Sigmoid colon (tissue), 7 donors: ENCODE data around the gene HNRNPCL1. TPM values are rescaled to one million over a fixed set of nuclear protein-coding genes. Genes with fewer than 3 reads are reported as not detected.
"Not testable (repeated sequence)": the region's sequence is repeated elsewhere in the genome, so short reads cannot be mapped to it uniquely, and the experiment has no call there.

ENCODE experiments used
- DNase-seq: peaks from one replicate; pipeline ENCODE4 v3.0.0-alpha.2; 2019
- H3K27ac ChIP-seq, 4 donors: fragments of 200-600 bp; sonication (generic); one replicate each; pipeline ENCODE4 v1.5.1; 2016 to 2019; ENCODE audit warnings: mild to moderate bottlenecking in 1 of 4
- H3K27me3 ChIP-seq, 3 donors: fragments of 200-600 bp; sonication (generic); one replicate each; pipeline ENCODE4 v1.5.1; 2019; ENCODE audit warnings: mild to moderate bottlenecking in 1 of 3
- H3K36me3 ChIP-seq, 4 donors: fragments of 200-600 bp; sonication (generic); one replicate each; pipeline ENCODE4 v1.5.1; 2016 to 2019
- H3K4me1 ChIP-seq, 4 donors: fragments of 200-600 bp; sonication (generic); one replicate each; pipeline ENCODE4 v1.5.1; 2017 to 2019
- H3K4me3 ChIP-seq, 4 donors: fragments of 200-600 bp; sonication (generic); one replicate each; pipeline ENCODE4 v1.5.1; 2017 to 2019; ENCODE audit warnings: mild to moderate bottlenecking in 2 of 4, moderate library complexity in 1 of 4
- H3K9me3 ChIP-seq, 4 donors: fragments of 200-600 bp in 3 of 4; sonication (generic) in 3 of 4; one replicate each; pipeline versions ENCODE4 v1.5.1 to v1.6.1; 2013 to 2019
- EP300 ChIP-seq, 4 donors: sonication (generic); formaldehyde crosslinking; IDR thresholded peaks; one replicate each; pipeline ENCODE4 v1.6.1; 2017; ENCODE audit warnings: antibody characterized with exemption in 4 of 4
- POLR2AphosphoS5 ChIP-seq, 4 donors: sonication (generic); formaldehyde crosslinking; IDR thresholded peaks; one replicate each; pipeline ENCODE4 v1.6.1; 2017; ENCODE audit warnings: antibody characterized with exemption in 4 of 4
- WGBS, 2 donors: extraction: QIAGEN DNeasy Blood & Tissue Kit; methylation state at CpG; one replicate each; pipeline ENCODE4 v1.1.7; 2013; 5-methylcytosine and 5-hydroxymethylcytosine counted together
- intact Hi-C: fragments of 100-400 bp; cut with DNase I; formaldehyde crosslinking; loops from one replicate; pipeline ENCODE4 v1.15.1; 2023
- polyA plus RNA-seq, 3 donors: library from polyadenylated mRNA; stranded (reverse); fragments of 200-250 nt; gene quantifications; one replicate each; pipeline ENCODE4 v1.2.3, GENCODE V29; 2013
- total RNA-seq, 4 donors: library from RNA; depleted of rRNA; stranded (reverse); fragments of >200 nt; gene quantifications; one replicate each; pipeline ENCODE4 v1.1.0, GENCODE V29; 2016
- donor health status: healthy with polysubstance abuse.
- donor health status: Bipolar disorder and iron deficiency.
- donor health status: healthy.

The HNRNPCL1 gene
- total RNA-seq (not detected), polyA plus RNA-seq (not detected)

GRCh38 chr1:12848620-12849019 is at the start of gene HNRNPCL1:
HNRNPCL1 (minus strand) TSS chr1:12848720; CDS start chr1:12848289, 431 bp downstream.
- H3K4me3 ChIP-seq, H3K27me3 ChIP-seq, DNase-seq, H3K4me1 ChIP-seq, H3K9me3 ChIP-seq, intact Hi-C loops, H3K27ac ChIP-seq, H3K36me3 ChIP-seq: not testable (repeated sequence)
- whole genome bisulfite sequencing, 2 donors, result 88 to 90% methylated on average over 7 of the region's 7 CpGs

GRCh38 chr1:12898170-12898569 is 49.6 kb upstream of the HNRNPCL1 start, which contains the start of gene PRAMEF10:
PRAMEF10 (minus strand) TSS chr1:12898270; CDS start chr1:12895847, 2,423 bp downstream.
- H3K4me1 ChIP-seq, DNase-seq, H3K9me3 ChIP-seq, intact Hi-C loops, H3K27ac ChIP-seq, H3K27me3 ChIP-seq, H3K4me3 ChIP-seq, H3K36me3 ChIP-seq: not testable (repeated sequence)
- WGBS, 2 donors, result 60% methylated on average over 1 of the region's 1 CpG; no CpG with 5 or more reads in 1 of the 2 donors

- intact Hi-C loops, H3K27me3 ChIP-seq, H3K36me3 ChIP-seq, DNase-seq, H3K9me3 ChIP-seq, H3K4me1 ChIP-seq, H3K4me3 ChIP-seq, H3K27ac ChIP-seq: not testable (repeated sequence)
- 54 to 87% methylated on average over 3 of the region's 3 CpGs for WGBS, 2 donors
These were observed 37.6 kb upstream of the HNRNPCL1 start, which contains the start of gene PRAMEF4 for GRCh38 chr1:12886101-12886500. PRAMEF4 (minus strand) TSS chr1:12886201; CDS start chr1:12883394, 2,807 bp downstream.

- intact Hi-C loops, H3K27me3 ChIP-seq, H3K4me3 ChIP-seq, H3K27ac ChIP-seq, H3K9me3 ChIP-seq, DNase-seq, H3K4me1 ChIP-seq, H3K36me3 ChIP-seq: not testable (repeated sequence)
- WGBS, 2 donors, result 86 to 87% methylated on average over 3 of the region's 4 CpGs
These were observed 29.9 kb upstream of the HNRNPCL1 start for GRCh38 chr1:12878453-12878852.

GRCh38 chr1:12863131-12863880 is 14.8 kb upstream of the HNRNPCL1 start:
- H3K9me3 ChIP-seq, H3K27me3 ChIP-seq, intact Hi-C loops, H3K4me3 ChIP-seq, DNase-seq, H3K4me1 ChIP-seq, H3K36me3 ChIP-seq, H3K27ac ChIP-seq: not testable (repeated sequence)
- WGBS, 2 donors, result 78 to 84% methylated on average over 5 of the region's 7 CpGs

- DNase-seq, H3K4me1 ChIP-seq, H3K4me3 ChIP-seq, H3K36me3 ChIP-seq, H3K27me3 ChIP-seq, intact Hi-C loops, H3K9me3 ChIP-seq, H3K27ac ChIP-seq: not testable (repeated sequence)
- 66 to 77% methylated on average over 2 of the region's 2 CpGs for WGBS, 2 donors
These were observed 8.3 kb upstream of the HNRNPCL1 start, which contains the start of gene PRAMEF2 for GRCh38 chr1:12856786-12857185. PRAMEF2 (plus strand) TSS chr1:12857086; CDS start chr1:12859010, 1,924 bp downstream.

- no peak for DNase-seq
- no peak overlapping the region for H3K4me3 ChIP-seq
- WGBS, 2 donors, result 68 to 72% methylated on average over 4 of the region's 4 CpGs
- no peaks in the 10 kb centered on the region for H3K4me1 ChIP-seq
- TF ChIP-seq EP300 (IDR thresholded peaks at IDR 0.05) (no peak), POLR2AphosphoS5 (IDR thresholded peaks at IDR 0.05) (no peak)
- intact Hi-C loops, result no loop called here
- no peaks in the 10 kb centered on the region for H3K27me3 ChIP-seq
- no peak overlapping the region for H3K27ac ChIP-seq
- no peaks in the 10 kb centered on the region for H3K9me3 ChIP-seq
- no peaks in the 10 kb centered on the region for H3K36me3 ChIP-seq
These were observed 3.3 kb upstream of the HNRNPCL1 start for GRCh38 chr1:12851779-12852178.

- H3K27me3 ChIP-seq, H3K4me1 ChIP-seq, DNase-seq, H3K27ac ChIP-seq, intact Hi-C loops, H3K36me3 ChIP-seq, H3K9me3 ChIP-seq, H3K4me3 ChIP-seq: not testable (repeated sequence)
- 48 to 59% methylated on average over 2 of the region's 2 CpGs for WGBS, 2 donors
These were observed 15.3 kb downstream of the HNRNPCL1 start for GRCh38 chr1:12833251-12833650.

- WGBS, 2 donors, result 60 to 62% methylated on average over 3 of the region's 3 CpGs
- H3K27me3 ChIP-seq, DNase-seq, H3K27ac ChIP-seq, H3K4me3 ChIP-seq, H3K9me3 ChIP-seq, H3K36me3 ChIP-seq, intact Hi-C loops, H3K4me1 ChIP-seq: not testable (repeated sequence)
These were observed 17.2 kb downstream of the HNRNPCL1 start, which contains the start of gene PRAMEF11 for GRCh38 chr1:12831310-12831709. PRAMEF11 (minus strand) TSS chr1:12831410; CDS start chr1:12828789, 2,621 bp downstream.

GRCh38 chr1:12819061-12819460 is 29.5 kb downstream of the HNRNPCL1 start:
- WGBS, 2 donors, result 47 to 74% methylated on average over 6 of the region's 6 CpGs
- intact Hi-C loops, H3K4me3 ChIP-seq, H3K27me3 ChIP-seq, H3K36me3 ChIP-seq, H3K27ac ChIP-seq, DNase-seq, H3K9me3 ChIP-seq, H3K4me1 ChIP-seq: not testable (repeated sequence)
